GM19035 (cell line): ENCODE measurements around the gene SPZ1.
"Not testable (repeated sequence)": the region's sequence is repeated elsewhere in the genome, so short reads cannot be mapped to it uniquely, and the experiment has no call there.

Source experiments
- ATAC-seq: cut with Tn5 transposase; IDR thresholded peaks from one replicate; pipeline ENCODE4 v1.9.1; 2021; ENCODE audit not compliant: unreplicated experiment

Gene SPZ1

DNA sequence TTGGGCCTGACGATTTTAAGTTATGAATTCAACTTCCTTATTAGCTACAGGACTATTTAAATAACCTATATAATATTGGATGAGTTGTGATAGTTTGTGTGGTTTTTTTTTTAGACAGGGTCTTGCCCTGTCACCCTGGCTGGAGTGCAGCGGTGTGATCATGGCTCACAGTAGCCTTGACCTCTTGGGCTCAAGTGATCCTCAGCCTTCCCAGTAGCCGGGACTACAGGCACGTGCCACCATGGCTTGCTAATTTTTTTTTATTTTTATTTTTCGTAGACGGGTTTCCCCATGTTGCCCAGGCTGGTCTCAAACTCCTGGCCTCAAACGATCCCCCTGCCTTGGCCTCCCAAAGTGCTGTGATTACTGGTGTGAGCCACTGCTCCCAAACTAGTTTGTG, 17.6 kb downstream of the SPZ1 start:
- ATAC-seq, result no peak

DNA sequence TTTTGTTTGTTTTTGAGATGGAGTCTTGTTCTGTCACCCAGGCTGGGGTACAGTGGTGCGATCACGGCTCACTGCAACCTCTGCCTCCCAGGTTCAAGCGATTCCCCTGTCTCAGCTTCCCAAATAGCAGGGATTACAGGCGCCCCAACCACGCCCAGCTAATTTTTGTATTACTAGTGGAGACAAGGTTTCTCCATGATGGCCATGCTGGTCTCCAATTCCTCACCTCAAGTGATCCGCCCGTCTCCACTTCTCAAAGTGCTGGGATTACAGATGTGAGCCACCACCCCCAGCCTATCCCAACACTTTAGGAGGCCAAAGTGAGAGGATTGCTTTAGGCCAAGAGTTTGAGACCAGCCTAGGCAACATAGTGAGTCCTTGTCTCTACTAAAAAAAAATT, 19.3 kb downstream of the SPZ1 start:
- no peak for ATAC-seq

DNA sequence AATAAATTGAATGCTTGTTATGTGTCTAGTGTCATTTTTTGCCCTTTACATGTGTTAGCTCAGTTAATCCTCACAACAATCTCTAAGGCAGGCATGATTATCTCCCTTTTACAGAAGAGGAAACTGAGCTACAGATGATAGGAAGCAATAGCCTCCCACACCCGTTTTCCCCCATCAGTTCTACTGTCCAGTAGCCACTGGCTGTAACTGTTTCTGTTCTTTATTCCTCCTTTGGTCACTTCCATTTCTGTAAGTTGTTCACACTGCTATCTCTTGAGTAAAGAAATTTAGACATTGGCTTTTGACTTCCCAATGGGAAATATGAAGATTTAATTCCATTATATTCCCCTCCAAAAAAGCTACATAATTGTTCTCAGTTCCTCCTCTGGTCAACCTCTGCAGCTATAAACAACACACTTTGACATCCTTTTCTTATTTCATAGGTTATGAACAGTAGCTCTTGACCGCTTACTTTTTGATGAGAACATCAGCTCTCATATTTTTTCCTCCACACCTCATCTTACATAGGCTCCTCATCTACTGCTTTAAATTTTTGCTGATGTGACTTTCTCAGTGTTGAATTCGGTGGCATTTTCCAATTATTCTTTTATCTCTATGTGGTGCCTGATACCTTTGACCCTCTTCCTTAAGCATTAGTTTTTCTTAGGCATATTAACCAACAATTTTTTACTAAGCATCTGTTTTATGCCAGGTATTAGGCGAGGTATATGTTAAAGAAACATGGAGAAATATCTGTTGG, 21.4 kb downstream of the SPZ1 start:
- no peak for ATAC-seq

DNA sequence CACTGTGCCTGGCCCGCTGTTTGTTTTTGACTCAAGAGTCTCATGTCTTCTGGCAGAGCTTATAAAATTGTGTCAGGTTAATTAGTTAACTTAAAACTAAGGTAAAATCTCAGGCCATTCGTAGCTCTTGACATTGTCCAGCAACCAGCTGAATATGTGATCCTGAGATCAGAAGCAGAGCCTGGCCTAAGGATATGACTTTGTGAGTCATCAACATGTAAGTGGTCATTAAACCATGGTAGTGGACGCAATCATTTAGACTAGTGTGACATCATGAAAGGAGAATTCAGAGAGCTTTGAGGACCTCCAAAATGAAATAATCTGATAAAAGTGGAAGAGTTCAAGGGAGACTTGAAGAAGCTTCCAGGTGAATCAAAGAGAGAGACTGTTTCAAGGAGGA, 23.3 kb downstream of the SPZ1 start:
- no peak for ATAC-seq

DNA sequence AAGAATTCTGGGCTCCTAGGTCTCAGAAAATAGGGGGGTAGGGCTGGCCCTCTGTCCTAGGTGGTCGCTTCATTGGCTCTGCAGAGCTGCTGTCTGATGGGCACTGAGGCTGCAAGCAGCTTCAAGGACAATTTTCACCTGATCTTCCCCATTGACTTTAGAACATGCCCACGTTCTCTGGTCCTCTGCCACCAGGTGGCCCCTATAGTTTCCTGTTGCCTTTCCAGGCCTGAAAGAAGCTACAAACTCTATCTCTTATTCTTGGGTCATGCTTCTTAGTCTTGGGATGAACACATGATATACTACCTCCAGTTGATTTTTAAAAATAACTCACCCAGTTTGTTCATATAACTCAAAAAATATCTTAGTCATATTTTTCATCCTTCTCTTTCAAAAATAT, 26.3 kb downstream of the SPZ1 start:
- no peak for ATAC-seq

DNA sequence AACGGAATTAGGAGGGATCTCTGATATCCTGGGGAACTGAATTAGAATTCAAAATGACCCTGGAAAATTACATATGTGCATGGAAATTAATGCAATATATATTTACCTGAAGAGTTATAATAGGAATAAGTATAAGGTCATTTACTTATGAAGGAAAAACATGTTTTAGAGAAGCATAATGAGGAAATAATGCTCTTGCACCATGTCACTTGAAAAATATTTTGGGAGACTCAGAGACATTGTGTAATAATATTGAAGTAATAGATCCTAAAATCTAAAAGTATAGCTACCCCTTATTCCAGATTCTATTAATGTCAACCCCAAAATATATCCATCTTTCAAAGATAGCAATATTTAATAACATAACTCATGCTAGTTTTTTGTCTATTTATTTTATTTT, 28.4 kb downstream of the SPZ1 start:
- no peak for ATAC-seq

DNA sequence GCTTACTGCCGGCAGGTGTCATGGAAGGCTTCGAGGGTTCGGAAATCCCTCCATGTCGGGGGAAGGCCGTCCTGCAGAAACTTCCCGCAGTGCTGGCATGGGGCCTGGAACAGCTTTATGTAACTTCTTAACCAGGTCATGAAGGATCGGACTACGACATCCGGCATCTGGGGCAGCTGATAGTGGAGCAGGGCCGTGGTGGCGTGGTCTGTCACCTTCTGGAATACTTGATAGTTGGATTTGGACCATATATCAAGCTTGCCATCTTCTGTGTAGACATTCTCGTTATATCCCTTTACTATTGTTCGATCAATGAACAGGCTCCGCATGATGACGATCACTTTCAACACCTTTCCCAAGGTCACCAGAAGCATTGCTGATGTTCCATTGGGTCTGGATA, 31.2 kb downstream of the SPZ1 start:
- not testable (repeated sequence) for ATAC-seq

DNA sequence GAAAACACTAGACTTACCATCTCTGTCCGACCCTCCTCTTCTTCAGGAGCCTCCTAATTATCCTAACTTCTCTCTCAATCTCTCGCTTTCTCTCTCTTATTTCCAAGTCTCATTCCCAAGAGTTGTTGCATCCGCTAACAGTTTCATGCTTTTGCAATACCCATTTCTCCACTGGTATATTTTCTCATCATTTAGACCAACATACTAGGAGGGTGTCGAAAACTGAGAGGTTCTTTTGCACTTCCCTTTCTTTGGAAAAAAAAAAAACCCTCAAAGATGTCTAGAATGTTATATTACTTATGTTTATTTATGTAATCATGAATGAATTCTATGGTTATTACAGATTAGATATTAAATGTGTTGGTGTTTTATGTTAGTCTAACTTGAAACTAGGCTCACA, 35.9 kb downstream of the SPZ1 start:
- no peak for ATAC-seq

DNA sequence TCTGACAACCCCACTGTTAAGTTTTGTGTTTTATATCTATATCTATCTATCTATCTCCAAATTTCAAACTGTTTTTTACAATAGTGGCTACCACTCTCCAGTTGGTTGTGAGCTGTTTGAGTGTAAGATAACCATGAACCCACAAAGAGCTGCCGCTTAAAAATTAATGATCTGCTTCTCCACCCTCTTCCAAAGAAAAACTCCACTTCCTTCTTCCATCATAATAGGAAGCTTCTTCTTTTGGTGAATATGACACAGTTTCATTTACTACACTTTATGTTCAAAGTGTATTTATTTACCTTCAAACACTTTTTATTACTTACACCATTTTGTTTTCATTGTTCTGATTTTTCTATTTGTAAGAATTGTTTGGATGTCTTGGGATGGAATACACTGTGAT, 37.9 kb downstream of the SPZ1 start:
- ATAC-seq, result no peak

DNA sequence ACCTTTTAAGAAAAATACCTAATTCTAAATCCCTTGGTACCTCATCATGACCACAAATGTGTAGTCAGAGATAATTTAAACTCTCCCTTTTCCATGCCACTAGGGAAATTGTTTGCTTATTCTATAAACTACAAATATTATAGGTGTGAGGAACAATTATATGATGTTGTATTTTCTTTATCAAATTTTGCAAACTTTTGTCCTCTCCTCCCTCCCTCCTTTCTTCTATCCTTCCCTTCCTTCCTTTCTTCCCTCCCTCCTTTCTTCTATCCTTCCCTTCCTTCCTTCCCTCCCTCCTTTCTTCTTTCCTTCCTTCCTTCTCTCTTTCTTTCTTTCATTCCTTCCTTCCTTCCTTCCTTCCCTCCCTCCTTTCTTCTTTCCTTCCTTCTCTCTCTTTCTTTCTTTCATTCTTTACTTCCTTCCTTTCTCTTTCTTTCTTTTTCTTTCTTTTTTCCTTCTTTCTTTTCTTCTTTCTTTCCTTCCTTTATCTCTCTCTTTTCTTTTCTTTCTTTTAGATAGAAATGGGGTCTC, 41.2 kb downstream of the SPZ1 start:
- ATAC-seq, result no peak

DNA sequence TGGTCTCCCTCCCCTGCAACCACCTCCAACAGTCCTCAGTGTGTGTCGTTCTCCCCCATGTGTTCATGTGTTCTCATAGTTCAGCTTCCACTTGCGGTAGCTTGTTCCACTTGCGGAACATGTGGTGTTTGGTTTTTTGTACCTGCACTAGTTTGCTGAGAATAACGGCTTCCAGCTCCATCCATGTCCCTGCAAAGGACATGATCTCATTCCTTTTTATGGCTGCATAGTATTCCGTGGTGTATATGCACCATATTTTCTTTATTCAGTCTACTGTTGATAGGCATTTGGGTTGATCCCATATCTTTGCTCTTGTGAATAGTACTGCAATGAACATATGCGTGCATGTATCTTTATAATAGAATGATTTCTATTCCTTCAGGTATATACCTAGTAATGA, 45.1 kb downstream of the SPZ1 start:
- no peak for ATAC-seq

DNA sequence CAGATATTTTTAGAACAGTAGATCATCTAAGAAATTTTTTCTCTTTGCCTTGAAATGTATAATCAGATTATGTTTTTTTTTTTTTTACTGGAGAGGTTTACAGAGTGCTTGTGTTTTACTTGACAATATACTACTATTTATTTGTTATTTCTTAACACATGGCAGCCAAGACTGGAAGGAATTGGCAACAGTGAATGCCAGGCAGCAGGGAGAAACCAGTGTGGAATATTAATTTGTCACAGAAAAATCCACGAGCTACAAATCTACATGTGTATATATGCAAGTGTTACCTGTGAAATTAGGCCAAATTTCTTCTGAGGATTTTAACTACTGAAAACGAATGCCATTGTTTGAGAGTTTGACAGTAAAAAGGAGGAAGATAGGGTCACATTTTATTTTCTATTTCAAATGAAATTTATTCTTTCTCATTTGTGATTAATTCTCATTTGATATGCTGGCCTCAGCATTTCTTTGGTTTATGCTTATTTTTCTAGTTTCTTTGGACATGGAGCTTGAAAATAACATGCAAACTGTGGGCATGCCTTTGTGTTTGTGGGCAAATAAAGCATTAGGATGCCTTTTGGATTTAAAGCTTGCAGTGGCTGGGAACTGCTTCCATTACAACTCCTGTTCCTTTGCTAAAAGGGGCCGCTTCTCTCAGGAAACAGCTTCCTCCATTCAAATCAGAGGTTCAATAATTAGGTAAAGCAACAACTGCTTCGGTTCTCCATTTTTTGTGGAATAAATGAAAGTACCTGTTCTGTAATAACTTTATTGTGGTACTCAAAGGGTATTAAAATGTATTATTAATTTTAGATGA, 49.1 kb downstream of the SPZ1 start:
- ATAC-seq, result no peak

DNA sequence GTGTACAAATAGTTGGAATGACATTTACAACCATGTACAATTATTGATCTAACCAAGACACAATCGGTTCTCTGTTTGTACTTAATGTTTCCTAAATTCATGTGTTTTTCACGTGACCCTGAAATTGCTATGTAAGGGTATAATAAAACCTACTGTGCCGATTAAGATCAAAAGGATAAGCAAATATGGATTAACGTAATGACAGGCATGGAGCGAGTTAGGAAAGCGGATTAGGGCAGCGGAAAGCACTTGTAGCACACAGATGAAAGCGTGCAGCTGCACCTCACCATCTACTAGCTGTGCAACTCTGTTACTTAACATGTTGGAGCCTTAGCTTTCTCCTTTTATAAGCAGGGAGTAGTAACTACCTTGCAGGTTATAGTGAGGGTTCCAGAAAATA, 49.7 kb downstream of the SPZ1 start:
- ATAC-seq, result no peak

DNA sequence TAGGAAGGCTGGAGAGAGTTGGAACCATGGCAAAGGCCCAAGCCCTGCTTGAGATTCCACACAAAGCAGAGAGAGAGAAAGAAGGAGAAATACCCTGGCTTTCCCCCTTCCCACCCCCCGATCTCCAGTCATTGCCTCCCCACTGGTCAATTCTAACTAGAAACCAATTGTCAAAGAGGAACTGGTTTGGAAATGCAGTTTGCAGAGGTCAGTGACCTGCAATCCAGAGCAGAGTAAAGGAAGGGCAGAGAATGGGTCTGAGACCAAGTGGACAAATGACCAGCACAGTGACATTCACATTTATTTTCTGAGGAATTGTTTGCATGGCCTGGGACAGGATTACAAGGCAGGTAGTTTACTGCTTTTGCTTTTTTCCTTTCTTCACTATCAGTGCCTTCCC, 50.6 kb downstream of the SPZ1 start:
- no peak for ATAC-seq
